Measurements from ENCODE around the gene PGLYRP3. TPM values are rescaled to one million over a fixed set of nuclear protein-coding genes. Genes with fewer than 3 reads are reported as not detected.

Gene PGLYRP3
- total RNA-seq, 4 donors from 2014 or later, result 34.2 to 72.1 (median 55.3) TPM

DNA sequence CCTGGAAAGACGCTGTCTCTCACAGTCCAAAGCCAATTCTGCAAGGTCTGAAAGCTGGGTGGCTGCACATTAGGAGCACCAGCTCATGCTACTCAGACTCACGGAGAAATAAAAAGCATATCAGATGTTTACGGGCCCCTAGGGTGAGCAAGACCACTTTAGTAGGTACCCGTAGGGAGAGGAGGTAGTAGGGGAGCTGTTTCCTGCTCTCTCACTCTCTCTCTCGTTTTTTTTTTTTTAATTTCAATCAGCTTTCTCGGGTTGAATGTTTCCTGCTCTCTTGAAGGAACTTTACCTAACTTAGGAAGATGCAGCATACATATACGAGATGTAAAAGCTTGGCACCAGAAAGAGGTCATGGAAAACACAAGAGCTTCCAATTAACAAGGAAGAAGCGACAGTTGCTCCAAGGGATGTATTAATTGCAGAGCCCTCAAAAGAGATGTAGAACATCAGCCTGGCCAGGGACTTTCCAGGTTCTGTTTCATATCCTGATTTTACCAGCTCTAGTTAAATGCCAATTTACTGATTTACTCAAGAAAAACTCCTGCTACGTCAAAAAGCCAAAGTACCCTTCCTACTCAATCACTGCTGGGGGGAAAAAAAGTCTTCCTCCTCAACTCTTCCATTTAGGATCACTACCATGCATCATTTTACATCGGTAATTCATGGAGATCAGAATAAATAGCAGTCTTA, 50.1 kb downstream of the PGLYRP3 start:
- peak overlapping the region; percentile 66 for H3K4me3 ChIP-seq

DNA sequence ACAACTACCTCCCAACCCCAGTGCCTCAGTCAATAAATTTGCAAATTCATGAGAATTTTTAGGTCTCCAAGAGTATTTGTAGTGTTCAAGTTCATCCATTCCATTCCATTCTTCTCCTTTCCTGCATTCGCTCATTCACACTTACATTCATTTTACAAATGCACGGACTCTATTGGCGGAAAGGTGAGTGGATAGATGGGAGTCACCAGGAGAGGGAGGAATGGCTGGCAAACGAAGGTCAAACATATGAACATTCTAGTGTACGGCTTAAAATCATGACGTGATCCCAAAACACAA, 50.7 kb downstream of the PGLYRP3 start:
- 32% methylated on average over 6 of the region's 6 CpGs for WGBS
- Histone ChIP-seq H3K9me3 (no peaks in the 10 kb centered on the region), H3K4me3 (peak overlapping the region; percentile 66), H3K27me3 (peaks cover 44% of the 10 kb centered on the region), H3K36me3 (no peaks in the 10 kb centered on the region), H3K27ac (no peak overlapping the region), H3K4me1 (peaks cover 23% of the 10 kb centered on the region)
- no peak for DNase-seq (ENCODE audit: low spot score in 2 of 2)
- no peak for TF ChIP-seq EP300 (IDR thresholded peaks at IDR 0.05)
- no peak for TF ChIP-seq POLR2AphosphoS5 (IDR thresholded peaks at IDR 0.05)
- TF ChIP-seq, protein P1, sequence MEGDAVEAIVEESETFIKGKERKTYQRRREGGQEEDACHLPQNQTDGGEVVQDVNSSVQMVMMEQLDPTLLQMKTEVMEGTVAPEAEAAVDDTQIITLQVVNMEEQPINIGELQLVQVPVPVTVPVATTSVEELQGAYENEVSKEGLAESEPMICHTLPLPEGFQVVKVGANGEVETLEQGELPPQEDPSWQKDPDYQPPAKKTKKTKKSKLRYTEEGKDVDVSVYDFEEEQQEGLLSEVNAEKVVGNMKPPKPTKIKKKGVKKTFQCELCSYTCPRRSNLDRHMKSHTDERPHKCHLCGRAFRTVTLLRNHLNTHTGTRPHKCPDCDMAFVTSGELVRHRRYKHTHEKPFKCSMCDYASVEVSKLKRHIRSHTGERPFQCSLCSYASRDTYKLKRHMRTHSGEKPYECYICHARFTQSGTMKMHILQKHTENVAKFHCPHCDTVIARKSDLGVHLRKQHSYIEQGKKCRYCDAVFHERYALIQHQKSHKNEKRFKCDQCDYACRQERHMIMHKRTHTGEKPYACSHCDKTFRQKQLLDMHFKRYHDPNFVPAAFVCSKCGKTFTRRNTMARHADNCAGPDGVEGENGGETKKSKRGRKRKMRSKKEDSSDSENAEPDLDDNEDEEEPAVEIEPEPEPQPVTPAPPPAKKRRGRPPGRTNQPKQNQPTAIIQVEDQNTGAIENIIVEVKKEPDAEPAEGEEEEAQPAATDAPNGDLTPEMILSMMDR (IDR thresholded peaks at IDR 0.05), result no peak

More for the DNA sequence above, 50.1 kb downstream of the PGLYRP3 start:
- TF ChIP-seq POLR2AphosphoS5 (IDR thresholded peaks at IDR 0.05) (no peak), EP300 (IDR thresholded peaks at IDR 0.05) (no peak)
- TF ChIP-seq, protein P1 (IDR thresholded peaks at IDR 0.05), result no peak
- Histone ChIP-seq H3K27me3 (peaks cover 44% of the 10 kb centered on the region), H3K9me3 (no peaks in the 10 kb centered on the region), H3K4me1 (peaks cover 23% of the 10 kb centered on the region), H3K36me3 (no peaks in the 10 kb centered on the region), H3K27ac (no peak overlapping the region)
- no peak for DNase-seq (ENCODE audit: low spot score in 2 of 2)
- 17% methylated on average over 10 of the region's 10 CpGs for WGBS

DNA sequence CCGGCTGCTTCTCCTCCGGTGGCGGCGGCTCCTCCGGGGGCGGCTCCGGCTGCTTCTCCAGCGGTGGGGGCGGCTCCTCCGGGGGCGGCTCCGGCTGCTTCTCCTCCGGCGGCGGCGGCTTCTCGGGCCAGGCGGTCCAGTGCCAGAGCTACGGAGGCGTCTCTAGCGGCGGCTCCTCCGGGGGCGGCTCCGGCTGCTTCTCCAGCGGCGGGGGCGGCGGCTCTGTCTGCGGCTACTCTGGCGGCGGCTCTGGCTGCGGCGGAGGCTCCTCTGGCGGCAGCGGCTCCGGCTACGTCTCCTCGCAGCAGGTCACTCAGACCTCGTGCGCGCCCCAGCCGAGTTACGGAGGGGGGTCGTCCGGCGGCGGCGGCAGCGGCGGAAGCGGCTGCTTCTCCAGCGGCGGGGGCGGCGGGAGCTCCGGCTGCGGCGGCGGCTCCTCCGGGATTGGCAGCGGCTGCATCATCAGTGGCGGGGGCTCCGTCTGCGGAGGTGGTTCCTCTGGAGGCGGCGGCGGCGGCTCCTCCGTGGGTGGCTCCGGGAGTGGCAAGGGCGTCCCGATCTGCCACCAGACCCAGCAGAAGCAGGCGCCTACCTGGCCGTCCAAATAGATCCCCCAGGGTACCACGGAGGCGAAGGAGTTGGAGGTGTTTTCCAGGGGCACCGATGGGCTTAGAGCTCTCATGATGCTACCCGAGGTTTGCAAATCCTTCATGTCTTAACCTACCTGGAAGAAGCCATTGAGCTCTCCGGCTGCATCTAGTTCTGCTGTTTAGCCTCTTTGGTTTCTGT, 51.3 kb downstream of the PGLYRP3 start:
- 3% methylated on average over 14 of the region's 80 CpGs for WGBS
- Histone ChIP-seq H3K9me3 (no peaks in the 10 kb centered on the region), H3K4me1 (peaks cover 23% of the 10 kb centered on the region), H3K27ac (no peak overlapping the region), H3K36me3 (no peaks in the 10 kb centered on the region), H3K27me3 (peaks cover 44% of the 10 kb centered on the region), H3K4me3 (peak overlapping the region; percentile 66)
- DNase-seq (ENCODE audit: low spot score in 2 of 2), result peak in 1 of 2 donors; percentile 62
- TF ChIP-seq EP300 (IDR thresholded peaks at IDR 0.05) (no peak), POLR2A (IDR thresholded peaks at IDR 0.05) (no peak), POLR2AphosphoS5 (IDR thresholded peaks at IDR 0.05) (no peak)
- TF ChIP-seq, protein P1 (IDR thresholded peaks at IDR 0.05), result no peak

DNA sequence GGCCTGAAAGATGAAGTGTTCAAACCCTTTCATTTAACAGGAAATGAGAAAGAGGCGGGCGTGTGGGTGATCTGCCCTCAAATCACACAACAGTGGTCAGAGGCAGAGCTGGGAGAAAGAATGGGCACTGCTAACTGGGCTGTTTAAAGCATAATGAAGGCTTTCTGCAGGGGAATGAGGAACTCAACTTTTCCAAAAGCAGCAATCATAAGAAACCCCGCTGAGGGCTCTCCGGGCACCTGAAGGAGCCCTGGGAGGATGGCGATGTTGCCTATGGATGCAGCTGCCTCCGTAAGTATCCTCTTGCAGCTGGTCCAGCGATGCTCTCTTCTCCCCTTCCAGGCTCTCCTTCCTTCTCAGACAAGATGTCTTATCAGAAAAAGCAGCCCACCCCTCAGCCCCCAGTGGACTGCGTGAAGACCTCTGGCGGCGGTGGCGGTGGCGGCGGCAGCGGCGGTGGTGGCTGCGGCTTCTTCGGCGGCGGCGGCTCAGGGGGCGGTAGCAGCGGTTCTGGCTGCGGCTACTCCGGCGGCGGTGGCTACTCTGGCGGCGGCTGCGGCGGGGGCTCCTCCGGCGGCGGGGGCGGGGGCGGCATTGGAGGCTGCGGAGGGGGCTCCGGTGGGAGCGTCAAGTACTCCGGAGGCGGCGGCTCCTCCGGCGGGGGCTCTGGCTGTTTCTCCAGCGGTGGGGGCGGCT, 52.0 kb downstream of the PGLYRP3 start:
- DNase-seq (ENCODE audit: low spot score in 2 of 2), result no peak
- 18% methylated on average over 30 of the region's 45 CpGs for WGBS
- Histone ChIP-seq H3K27me3 (peaks cover 41% of the 10 kb centered on the region), H3K4me3 (peak overlapping the region; percentile 66), H3K27ac (no peak overlapping the region), H3K9me3 (no peaks in the 10 kb centered on the region), H3K4me1 (peaks cover 23% of the 10 kb centered on the region), H3K36me3 (no peaks in the 10 kb centered on the region)
- TF ChIP-seq EP300 (IDR thresholded peaks at IDR 0.05) (no peak), POLR2AphosphoS5 (IDR thresholded peaks at IDR 0.05) (no peak), POLR2A (IDR thresholded peaks at IDR 0.05) (no peak)

DNA sequence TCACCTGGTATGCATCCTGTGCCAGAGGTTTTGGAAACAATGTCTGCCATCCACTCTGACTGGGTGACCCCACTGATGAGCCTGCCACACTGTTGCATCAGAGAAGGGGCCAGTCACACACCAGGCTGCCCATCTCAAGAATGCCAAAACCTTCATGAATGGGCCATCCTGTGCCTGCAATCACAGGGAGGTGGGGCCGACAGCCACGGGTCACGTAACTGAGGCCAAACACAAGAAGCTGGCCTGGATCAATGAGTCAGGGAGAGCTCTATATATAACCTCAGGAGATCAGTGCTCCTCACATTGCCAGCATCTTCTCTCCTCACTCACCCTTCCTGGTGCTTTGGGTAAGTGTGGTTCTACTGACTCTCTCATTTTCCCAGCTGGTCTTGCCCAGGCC, 53.4 kb downstream of the PGLYRP3 start, which contains the start of gene LORICRIN:
LORICRIN (plus strand) TSS at position 301 of the 400 bp plus-strand sequence. CDS start 1,263 bp downstream, outside the sequence.
- no peaks in the 10 kb centered on the region for H3K9me3 ChIP-seq
- peaks cover 23% of the 10 kb centered on the region for H3K4me1 ChIP-seq
- peaks cover 32% of the 10 kb centered on the region for H3K27me3 ChIP-seq
- H3K36me3 ChIP-seq, result no peaks in the 10 kb centered on the region
- H3K27ac ChIP-seq, result no peak within 1 kb of the TSS
- WGBS, result 92% methylated on average over 3 of the region's 3 CpGs
- no peak within 1 kb of the TSS for H3K4me3 ChIP-seq
- DNase-seq (ENCODE audit: low spot score in 2 of 2), result no peak
- TF ChIP-seq EP300 (IDR thresholded peaks at IDR 0.05), result no peak
- TF ChIP-seq, protein P1 (IDR thresholded peaks at IDR 0.05), result no peak
- TF ChIP-seq POLR2A (IDR thresholded peaks at IDR 0.05), result no peak
- TF ChIP-seq POLR2AphosphoS5 (IDR thresholded peaks at IDR 0.05), result no peak
